ENCODE data around the gene THAP2.

- no peak for TF ChIP-seq CTCF (conservative IDR thresholded peaks at IDR 0.05; ENCODE audit: low read length)
- TF ChIP-seq EZH2phosphoT487 (IDR thresholded peaks at IDR 0.05; ENCODE audit: borderline replicate concordance), result no peak
Observed at GRCh38 chr12:71683633-71684032, 19.5 kb downstream of the THAP2 start.

All from Loucy (cell line).